PFSK-1 (cell line): ENCODE results near the gene TLE3.

Experiments
- POLR2AphosphoS5 ChIP-seq: IDR thresholded peaks from 2 replicates; pipeline ENCODE4 v1.6.1; 2012; ENCODE audit warnings: low read depth, mild to moderate bottlenecking, control low read depth, low read length, moderate library complexity
- TAF1 ChIP-seq: IDR thresholded peaks from 2 replicates; pipeline ENCODE4 v1.6.1; 2012; ENCODE audit warnings: low read length, control low read depth, borderline replicate concordance; ENCODE audit not compliant: insufficient read depth
- TF ChIP-seq, protein P1 (sequence below), 2 experiments: IDR thresholded peaks; 2 replicates each; pipeline versions ENCODE4 v1.6.1 to v1.8.0; 2011 to 2012; ENCODE audit warnings: low read depth in 2 of 2, low read length in 2 of 2, control low read depth in 1 of 2, inconsistent platforms in 1 of 2, mild to moderate bottlenecking in 1 of 2, moderate library complexity in 1 of 2; ENCODE audit not compliant: insufficient read depth in 1 of 2

DNA sequence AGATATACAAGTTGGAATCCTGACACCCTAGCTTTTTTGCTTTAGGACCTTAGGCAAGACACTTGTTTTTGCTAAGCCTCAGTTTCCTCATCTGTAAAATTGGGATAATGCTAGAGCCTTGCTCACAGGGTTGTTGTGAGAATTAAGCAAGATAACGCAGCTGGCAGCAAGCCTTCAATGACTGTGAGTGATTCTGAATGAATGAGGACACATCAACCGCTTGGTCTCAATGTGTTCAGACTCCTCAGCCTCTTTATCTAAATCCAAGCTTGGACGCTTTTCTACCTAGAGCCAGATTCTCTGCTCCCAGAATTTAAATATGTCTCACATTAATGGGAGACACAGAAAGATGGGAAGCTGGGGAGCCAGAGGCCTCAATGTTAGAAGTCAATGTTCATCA is 11.8 kb upstream of the TLE3 start:
- TF ChIP-seq POLR2AphosphoS5 (no peak), TAF1 (no peak)
- TF ChIP-seq, protein P1, sequence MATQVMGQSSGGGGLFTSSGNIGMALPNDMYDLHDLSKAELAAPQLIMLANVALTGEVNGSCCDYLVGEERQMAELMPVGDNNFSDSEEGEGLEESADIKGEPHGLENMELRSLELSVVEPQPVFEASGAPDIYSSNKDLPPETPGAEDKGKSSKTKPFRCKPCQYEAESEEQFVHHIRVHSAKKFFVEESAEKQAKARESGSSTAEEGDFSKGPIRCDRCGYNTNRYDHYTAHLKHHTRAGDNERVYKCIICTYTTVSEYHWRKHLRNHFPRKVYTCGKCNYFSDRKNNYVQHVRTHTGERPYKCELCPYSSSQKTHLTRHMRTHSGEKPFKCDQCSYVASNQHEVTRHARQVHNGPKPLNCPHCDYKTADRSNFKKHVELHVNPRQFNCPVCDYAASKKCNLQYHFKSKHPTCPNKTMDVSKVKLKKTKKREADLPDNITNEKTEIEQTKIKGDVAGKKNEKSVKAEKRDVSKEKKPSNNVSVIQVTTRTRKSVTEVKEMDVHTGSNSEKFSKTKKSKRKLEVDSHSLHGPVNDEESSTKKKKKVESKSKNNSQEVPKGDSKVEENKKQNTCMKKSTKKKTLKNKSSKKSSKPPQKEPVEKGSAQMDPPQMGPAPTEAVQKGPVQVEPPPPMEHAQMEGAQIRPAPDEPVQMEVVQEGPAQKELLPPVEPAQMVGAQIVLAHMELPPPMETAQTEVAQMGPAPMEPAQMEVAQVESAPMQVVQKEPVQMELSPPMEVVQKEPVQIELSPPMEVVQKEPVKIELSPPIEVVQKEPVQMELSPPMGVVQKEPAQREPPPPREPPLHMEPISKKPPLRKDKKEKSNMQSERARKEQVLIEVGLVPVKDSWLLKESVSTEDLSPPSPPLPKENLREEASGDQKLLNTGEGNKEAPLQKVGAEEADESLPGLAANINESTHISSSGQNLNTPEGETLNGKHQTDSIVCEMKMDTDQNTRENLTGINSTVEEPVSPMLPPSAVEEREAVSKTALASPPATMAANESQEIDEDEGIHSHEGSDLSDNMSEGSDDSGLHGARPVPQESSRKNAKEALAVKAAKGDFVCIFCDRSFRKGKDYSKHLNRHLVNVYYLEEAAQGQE (IDR thresholded peaks at IDR 0.05; ENCODE audit: insufficient read depth in 1 of 2, low read depth in 2 of 2, low read length in 2 of 2) = no peak
